AG04449 (cell line): ENCODE data around the gene LTBP4.
"Not testable (repeated sequence)": the region's sequence is repeated elsewhere in the genome, so short reads cannot be mapped to it uniquely, and the experiment has no call there.

Source experiments
- CTCF ChIA-PET: fragments of 350-600 bp; formaldehyde crosslinking; extraction: SDS; loops from one replicate; lab custom pipeline; 2021; ENCODE audit warnings: antibody characterized with exemption; lab: Yijun Ruan, JAX
- POLR2A ChIA-PET: fragments of 400-600, 350-600 bp; formaldehyde crosslinking; extraction: SDS; loops from one replicate; lab custom pipeline; 2020; ENCODE audit warnings: antibody characterized with exemption, inconsistent platforms; lab: Yijun Ruan, JAX
- DNase-seq: peaks from one replicate; pipeline ENCODE4 v3.0.0-alpha.2; 2010; ENCODE audit warnings: low read depth, low spot score
- H3K4me3 ChIP-seq: 2 replicates; pipeline ENCODE4 v1.5.1; 2011; ENCODE audit warnings: low read depth, mild to moderate bottlenecking, control low read depth, low read length
- TF ChIP-seq, protein P1 (sequence below): IDR thresholded peaks from one replicate; pipeline ENCODE4 v1.5.1; 2011; ENCODE audit warnings: mild to moderate bottlenecking, moderate library complexity, low read length, control low read depth, inconsistent platforms; ENCODE audit not compliant: insufficient read depth; ENCODE audit errors: missing control alignments

Gene LTBP4

DNA sequence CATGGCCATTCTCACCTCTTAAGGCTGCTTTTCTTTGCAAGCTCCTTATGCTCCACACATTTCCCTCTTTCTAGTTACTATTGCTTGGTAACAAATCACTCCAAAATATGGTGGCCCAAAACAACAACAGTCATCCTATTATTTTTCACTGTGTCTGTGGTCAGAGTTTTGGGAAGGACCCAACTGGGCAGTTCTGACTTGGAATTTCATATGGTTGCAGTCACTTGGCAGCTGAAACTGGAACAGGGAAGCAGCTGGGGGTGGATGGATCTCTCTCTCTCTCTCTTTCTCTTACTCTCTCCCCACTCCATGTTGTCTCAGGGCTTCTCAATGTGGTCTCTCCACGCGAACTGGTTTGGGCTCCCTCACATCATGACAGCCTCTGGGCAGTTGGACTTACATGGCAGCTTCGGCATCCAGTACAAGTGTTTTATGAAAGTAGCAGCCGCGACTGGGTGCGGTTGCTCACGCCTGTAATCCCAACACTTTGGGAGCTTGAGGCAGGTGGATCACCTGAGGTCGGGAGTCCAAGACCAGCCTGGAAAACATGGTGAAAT, 49.7 kb downstream of the LTBP4 start:
- no peak overlapping the region for H3K4me3 ChIP-seq
- TF ChIP-seq, protein P1, sequence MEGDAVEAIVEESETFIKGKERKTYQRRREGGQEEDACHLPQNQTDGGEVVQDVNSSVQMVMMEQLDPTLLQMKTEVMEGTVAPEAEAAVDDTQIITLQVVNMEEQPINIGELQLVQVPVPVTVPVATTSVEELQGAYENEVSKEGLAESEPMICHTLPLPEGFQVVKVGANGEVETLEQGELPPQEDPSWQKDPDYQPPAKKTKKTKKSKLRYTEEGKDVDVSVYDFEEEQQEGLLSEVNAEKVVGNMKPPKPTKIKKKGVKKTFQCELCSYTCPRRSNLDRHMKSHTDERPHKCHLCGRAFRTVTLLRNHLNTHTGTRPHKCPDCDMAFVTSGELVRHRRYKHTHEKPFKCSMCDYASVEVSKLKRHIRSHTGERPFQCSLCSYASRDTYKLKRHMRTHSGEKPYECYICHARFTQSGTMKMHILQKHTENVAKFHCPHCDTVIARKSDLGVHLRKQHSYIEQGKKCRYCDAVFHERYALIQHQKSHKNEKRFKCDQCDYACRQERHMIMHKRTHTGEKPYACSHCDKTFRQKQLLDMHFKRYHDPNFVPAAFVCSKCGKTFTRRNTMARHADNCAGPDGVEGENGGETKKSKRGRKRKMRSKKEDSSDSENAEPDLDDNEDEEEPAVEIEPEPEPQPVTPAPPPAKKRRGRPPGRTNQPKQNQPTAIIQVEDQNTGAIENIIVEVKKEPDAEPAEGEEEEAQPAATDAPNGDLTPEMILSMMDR: no peak
- ChIA-PET CTCF (interaction anchor here (1.1 to 4.4 kb wide), 3 partner anchors 11 to 169 kb away, joined by 3 to 42 read pairs (median 22); no protein-coding TSS in a partner anchor), POLR2A (no interaction called here)
- no peak for DNase-seq

DNA sequence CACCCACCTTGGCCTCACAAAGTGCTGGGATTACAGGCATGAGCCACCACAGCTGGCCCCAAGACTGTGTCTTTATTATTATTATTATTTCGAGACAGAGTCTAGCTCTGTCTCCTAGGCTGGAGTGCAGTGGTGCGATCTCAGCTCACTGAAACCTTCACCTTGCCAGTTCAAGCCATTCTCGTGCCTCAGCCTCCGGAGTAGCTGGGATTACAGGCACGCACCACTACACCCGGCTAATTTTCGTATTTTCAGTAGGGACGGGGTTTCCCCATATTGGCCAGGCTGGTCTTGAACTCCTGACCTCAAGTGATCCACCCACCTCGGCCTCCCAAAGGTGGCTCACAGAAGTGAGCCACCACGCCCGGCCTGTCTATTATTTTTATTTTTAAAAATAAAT, 51.1 kb downstream of the LTBP4 start:
- DNase-seq, H3K4me3 ChIP-seq, POLR2A ChIA-PET: not testable (repeated sequence)
- CTCF ChIA-PET: interaction anchor here (0.9 to 4.4 kb wide), 3 partner anchors 10 to 155 kb away, joined by 3 to 42 read pairs (median 22); no protein-coding TSS in a partner anchor

DNA sequence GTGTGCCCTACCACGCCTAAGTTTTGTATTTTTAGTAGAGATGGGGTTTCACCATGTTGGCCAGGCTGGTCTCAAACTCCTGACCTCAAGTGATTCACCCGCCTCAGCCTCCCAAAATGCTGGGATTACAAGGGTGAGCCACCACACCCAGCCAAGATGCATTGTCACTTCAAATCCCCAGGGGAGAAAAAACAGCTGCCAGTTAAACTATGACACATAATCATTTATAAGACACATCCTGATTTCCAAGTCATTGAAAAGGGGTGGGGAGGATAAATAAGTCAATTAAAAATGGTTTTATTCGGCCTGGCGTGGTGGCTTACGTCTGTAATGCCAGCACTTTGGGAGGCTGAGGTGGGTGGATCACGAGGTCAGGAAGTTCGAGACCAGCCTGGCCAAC, 54.5 kb downstream of the LTBP4 start:
- ChIA-PET CTCF (interaction anchor here (1.1 to 4.1 kb wide), 2 partner anchors 21 to 151 kb away, joined by 3 to 20 read pairs; no protein-coding TSS in a partner anchor), POLR2A (interaction anchor here (0.7 to 1.3 kb wide), 2 partner anchors 7 to 32 kb away, joined by 3 to 4 read pairs; no protein-coding TSS in a partner anchor)
- DNase-seq, H3K4me3 ChIP-seq: not testable (repeated sequence)

DNA sequence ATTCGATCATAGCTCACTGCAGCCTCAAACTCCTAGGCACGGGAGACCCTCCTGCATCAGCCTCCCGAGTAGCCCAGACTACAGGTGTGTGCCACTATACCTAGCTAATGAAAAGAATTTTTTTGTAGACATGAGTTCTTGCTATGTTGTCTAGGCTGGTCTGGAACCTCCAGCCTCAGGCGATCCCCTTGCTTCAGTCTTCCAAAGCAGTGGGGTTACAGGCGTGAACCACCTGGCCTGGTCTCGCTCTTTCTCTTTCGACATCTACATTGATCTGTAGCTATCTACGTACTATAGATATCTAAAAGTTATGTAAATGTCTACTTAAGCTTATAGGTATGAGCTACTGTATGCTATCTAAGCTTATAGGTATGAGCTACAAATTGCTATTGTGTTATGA, 56.9 kb downstream of the LTBP4 start:
- ChIA-PET CTCF (interaction anchor here (0.6 to 4.1 kb wide), 5 partner anchors 12 to 148 kb away, joined by 3 to 20 read pairs (median 3); no protein-coding TSS in a partner anchor), POLR2A (no interaction called here)
- H3K4me3 ChIP-seq: no peak overlapping the region
- TF ChIP-seq, protein P1: no peak
- DNase-seq: no peak

DNA sequence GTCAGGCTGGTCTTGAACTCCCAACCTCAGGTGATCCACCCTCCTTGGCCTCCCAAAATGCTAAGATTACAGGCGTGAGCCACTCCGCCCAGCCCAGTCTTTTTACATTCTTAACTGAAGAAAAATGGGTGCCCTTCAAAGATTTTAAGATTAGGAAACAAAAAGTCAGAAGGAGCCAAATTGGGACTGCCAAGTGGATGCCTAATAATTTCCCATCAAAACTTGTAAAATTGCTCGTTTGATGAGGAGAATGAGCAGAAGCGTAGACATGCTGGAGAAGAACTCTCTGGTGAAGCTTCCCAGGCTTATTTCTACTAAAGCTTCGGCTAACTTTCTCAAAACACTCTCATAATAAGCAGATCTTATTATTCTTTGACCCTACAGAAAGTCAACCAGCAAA, 57.9 kb downstream of the LTBP4 start:
- DNase-seq: no peak
- H3K4me3 ChIP-seq: no peak overlapping the region
- POLR2A ChIA-PET: interaction anchor here (0.7 kb wide), 1 partner anchor 146 kb away, joined by 3 read pairs; no protein-coding TSS in a partner anchor
- CTCF ChIA-PET: interaction anchor here (1.3 to 5.3 kb wide), 2 partner anchors 24 to 160 kb away, joined by 7 to 45 read pairs; no protein-coding TSS in a partner anchor
- TF ChIP-seq, protein P1: no peak

DNA sequence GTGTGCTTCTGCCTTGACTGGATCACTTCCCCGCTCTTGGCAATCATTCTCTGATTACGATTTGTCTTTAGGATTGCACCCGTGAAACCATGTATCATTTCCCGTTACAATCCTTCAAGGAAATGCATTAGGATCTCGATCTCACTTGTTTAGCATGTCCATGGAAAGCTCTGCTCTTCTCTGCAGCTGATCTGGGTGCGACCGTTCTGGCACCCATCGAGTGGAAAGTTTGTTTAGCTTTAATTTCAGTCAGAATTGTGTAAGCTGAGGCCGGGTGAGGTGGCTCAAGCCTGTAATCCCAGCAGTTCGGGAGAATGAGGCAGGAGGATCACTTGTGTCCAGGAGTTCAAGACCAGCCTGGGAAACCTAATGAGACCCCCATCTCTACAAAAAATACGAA, 58.4 kb downstream of the LTBP4 start:
- CTCF ChIA-PET: interaction anchor here (1.3 to 5.3 kb wide), 4 partner anchors 7 to 160 kb away, joined by 7 to 58 read pairs (median 44); no protein-coding TSS in a partner anchor
- no peak for DNase-seq
- POLR2A ChIA-PET: no interaction called here
- TF ChIP-seq, protein P1: no peak
- H3K4me3 ChIP-seq: no peak overlapping the region

DNA sequence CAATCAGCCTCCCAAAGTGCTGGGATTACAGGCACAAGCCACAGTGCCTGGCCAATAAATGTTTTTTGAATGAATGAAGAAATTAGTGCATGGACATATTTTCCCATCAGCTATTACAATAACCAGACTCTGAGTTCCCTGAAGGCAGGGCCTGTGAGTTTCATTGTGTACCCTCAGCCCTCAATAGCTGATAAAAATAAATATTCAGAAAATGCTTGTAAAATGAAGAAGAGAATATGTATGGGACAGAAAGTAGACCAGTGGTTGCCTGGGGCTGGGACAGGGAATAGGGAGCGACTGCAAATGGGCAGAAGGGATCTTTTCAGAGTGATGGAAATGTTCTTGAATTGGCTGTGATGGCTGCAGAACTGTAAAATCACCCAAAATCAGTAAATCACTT, 60.4 kb downstream of the LTBP4 start:
- H3K4me3 ChIP-seq: no peak overlapping the region
- TF ChIP-seq, protein P1: no peak
- no peak for DNase-seq
- ChIA-PET POLR2A (no interaction called here), CTCF (interaction anchor here (0.6 to 5.9 kb wide), 15 partner anchors 9 to 1134 kb away, joined by 3 to 58 read pairs (median 4); partner anchors contain the start of genes CEACAM3 and EGLN2)
